Right lobe of liver (tissue), 4 donors: ENCODE measurements around the gene HECW1.

ENCODE experiments used
- CTCF ChIP-seq, 4 donors: fragments of 200-600 bp in 3 of 4; fragments of 450-650 bp in 1 of 4; IDR thresholded peaks; one replicate each; pipeline versions ENCODE4 v1.5.1 to v1.8.0; 2016 to 2022; ENCODE audit warnings: antibody characterized with exemption in 4 of 4, mild to moderate bottlenecking in 2 of 4
- POLR2A ChIP-seq: fragments of 450-650 bp; IDR thresholded peaks from one replicate; pipeline ENCODE4 v1.6.1; 2017; ENCODE audit warnings: antibody characterized with exemption, mild to moderate bottlenecking
- donor health status: DM: no; HTN: no; CAD: no.
- donor health status: DM: no; HTN: no; CAD: no.
- donor health status: DM: no; HTN: yes; CAD: no.

DNA sequence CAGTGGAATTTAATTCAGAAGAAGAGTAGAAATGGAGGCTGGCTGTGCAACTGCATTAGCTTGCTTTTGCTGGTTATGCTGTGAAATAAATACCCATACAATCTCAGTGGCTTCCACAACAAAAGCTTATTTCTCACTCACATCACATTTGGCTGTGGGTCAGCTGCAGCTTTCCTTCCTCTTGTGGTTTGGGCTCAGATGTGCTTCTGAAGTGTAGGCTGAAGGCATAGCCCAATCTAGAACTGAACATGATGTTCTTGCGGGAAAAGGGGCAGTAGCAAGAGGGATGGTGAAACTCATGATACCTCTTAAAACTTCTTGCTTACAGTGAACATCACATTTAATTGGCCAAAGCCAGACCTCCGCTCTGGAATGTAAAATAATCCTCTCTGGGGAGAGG is 119.9 kb downstream of the HECW1 start:
- TF ChIP-seq POLR2A, result no peak
- no peak for TF ChIP-seq CTCF (IDR thresholded peaks at IDR 0.05)
